NCI-H460 (cell line): ENCODE measurements around the gene MDM4. TPM values are rescaled to one million over a fixed set of nuclear protein-coding genes. Genes with fewer than 3 reads are reported as not detected.

Source experiments
- DNase-seq: peaks from one replicate; pipeline ENCODE4 v3.0.0-alpha.2; 2016; ENCODE audit warnings: low read depth; ENCODE audit errors: extremely low read depth
- small RNA-seq, 2 experiments: library from RNA; depleted of rRNA; stranded (forward); fragments of <200 nt; gene quantifications; one replicate each; pipeline ENCODE3, GENCODE V24; 2014
- total RNA-seq: library from RNA; depleted of rRNA; stranded (reverse); fragments of >200 nt; shearing (Covaris generic); gene quantifications from 2 replicates; pipeline ENCODE4 v1.2.3, GENCODE V29; 2014; rRNA removed

MDM4 gene
- total RNA-seq, 1 experiment from 2014 or later: 82.6 TPM

DNA sequence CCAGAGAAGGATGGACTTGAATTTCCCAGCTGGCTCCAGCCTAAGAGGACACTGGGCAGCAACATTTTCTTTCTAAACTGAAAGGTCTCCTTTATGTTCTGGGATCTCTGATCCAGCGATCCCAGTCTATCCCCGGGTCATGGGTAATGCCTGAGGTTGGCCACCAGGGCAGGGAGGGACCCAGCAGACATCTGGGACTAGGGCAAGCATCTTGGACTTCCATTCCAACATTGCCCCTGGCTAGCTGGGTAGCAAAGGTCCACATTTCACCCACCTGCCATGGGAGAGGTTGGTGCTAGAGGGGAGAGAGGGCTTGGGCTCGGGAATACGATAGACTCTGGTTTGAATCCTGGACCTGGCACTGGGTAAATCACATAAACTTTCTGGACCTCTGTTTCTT lies 84.8 kb downstream of the MDM4 start:
- DNase-seq: no peak

DNA sequence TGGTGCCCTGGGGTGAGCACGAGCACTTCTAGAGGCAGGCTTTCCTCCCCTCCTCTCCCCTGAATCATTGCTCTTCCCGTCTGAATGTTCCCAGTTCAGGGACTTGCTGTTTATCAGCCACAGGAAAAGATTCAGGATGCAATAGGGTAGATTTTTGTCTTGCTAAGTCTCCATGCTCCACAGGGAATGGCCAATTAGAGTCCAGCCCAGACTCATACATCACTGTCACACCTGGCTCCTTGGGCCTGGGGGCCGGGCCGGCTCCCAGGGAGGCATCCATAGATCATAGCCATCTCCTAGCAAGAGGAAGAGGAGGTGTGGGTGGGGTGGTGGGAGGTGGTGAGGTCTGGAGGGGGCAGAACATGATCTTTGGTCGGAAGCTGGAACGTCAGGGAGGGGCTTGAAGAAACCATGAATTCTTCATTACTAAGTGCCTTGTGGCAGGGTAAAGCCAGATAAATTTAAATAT lies 85.9 kb downstream of the MDM4 start:
- DNase-seq: no peak

DNA sequence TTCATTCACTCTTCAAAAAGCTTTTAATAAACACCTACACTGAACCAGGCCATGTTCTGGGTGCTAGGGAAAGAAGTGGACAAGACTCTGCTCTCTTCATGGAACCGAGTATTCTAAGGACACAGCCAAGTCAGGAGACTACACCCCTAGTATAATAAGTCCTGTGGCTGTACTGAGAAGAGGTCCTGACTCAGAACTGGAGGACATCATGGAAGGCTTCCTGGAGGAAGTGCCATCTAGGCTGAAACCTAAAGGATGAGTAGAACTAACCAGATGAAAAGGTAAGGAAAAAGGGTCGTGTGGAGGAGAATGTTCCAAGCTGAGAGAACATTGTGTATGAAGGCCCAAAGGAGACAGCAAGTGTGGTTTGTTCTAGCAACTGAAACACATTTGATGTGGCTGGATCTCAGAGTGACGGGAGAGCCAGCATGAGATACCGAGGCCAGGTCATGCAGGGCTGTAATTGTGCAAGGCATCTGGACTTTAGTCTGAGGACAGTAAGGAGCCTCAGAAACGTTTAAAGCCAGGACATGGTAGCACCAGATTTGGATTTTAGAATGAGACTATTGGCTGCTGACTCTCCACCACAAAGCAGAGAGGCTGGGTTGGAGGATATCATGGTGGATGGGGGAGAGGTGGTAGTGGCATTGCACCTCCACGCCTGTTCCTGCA lies 86.8 kb downstream of the MDM4 start:
- DNase-seq: no peak

DNA sequence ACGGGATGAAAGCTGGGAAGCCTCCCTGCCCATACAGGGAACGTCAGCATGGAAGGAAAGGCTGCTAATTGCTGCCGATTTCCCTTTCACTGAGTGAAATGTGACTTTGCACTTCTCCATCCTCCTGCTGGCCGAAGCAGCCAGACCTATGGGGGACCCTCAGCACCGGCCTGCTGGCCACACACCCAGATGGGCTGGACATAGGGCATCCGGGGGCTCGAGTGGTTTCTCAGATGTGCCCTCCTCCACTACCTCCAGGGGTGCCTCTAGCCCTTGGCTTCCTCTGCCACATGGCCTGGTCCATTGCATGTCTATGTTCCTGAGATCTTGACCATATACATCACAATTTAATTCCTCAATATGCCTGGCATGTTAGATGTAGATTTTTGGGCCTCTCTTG lies 89.6 kb downstream of the MDM4 start:
- no peak for DNase-seq

Small RNA genes lying within 50 kb of the gene (small RNA-seq; reads per million reads assigned to genes)
- 4.1 to 21.3 reads per million in 2 experiments for gene RNA5SP74

Other genes starting within 250 kb of the MDM4 start
- 0.07 and 0.14 TPM in 2 replicates for gene PLEKHA6, start 156.5 kb upstream of the MDM4 start, total RNA-seq
- 96.7 and 106 TPM in 2 replicates for gene PPP1R15B, start 104.6 kb upstream of the MDM4 start, total RNA-seq
- 4.3 and 6.1 TPM in 2 replicates for gene PIK3C2B, start 21.6 kb upstream of the MDM4 start, total RNA-seq
- gene LRRN2, start 169.3 kb downstream of the MDM4 start, total RNA-seq: 0.82 and 0.87 TPM in 2 replicates